ENCODE results near the gene CSNK2A2. TPM values are rescaled to one million over a fixed set of nuclear protein-coding genes. Genes with fewer than 3 reads are reported as not detected.

CSNK2A2 gene
- polyA plus RNA-seq, 2 of the 4 experiments (the other 2 are of a cell fraction) = 42.5 to 47.6 TPM

- no peak for TF ChIP-seq HES2 (IDR thresholded peaks at IDR 0.05)
- TF ChIP-seq NFE2L2 (conservative IDR thresholded peaks at IDR 0.05; ENCODE audit: low read length) = no peak
- TF ChIP-seq POLR2A (IDR thresholded peaks at IDR 0.05; ENCODE audit: low read length) = no peak
- TF ChIP-seq RAD21 (conservative IDR thresholded peaks at IDR 0.05 in 1 of 2, IDR thresholded peaks at IDR 0.05 in 1 of 2) = no peak
- TF ChIP-seq CHD2 (IDR thresholded peaks at IDR 0.05; ENCODE audit: low read length, partially characterized antibody) = no peak
- no peak for TF ChIP-seq NR3C1 (IDR thresholded peaks at IDR 0.05)
- no peak for TF ChIP-seq HMGXB4 (CRISPR knock-in tag; IDR thresholded peaks at IDR 0.05; ENCODE audit: borderline replicate concordance)
- no peak for TF ChIP-seq MYC (IDR thresholded peaks at IDR 0.05; ENCODE audit: borderline replicate concordance, low read length)
- no peak for TF ChIP-seq MAFK (IDR thresholded peaks at IDR 0.05; ENCODE audit: partially characterized antibody)
- Histone ChIP-seq H3K27ac (no peak overlapping the region), H3K4me3 (no peak overlapping the region), H3K4me2 (no peak overlapping the region), H3K4me1 (no peaks in the 10 kb centered on the region), H3K9me3 (no peaks in the 10 kb centered on the region)
- ChIA-PET POLR2A (no interaction called here), CTCF (interaction anchor here (0.9 to 1.5 kb wide), 2 partner anchors 11 to 566 kb away, joined by 3 to 4 read pairs; no protein-coding TSS in a partner anchor)
- ATAC-seq (peak in 1 of 2 experiments; percentile 19; a peak in 2 of 6 replicates), DNase-seq (ENCODE audit: low read depth in 1 of 2, low spot score in 1 of 2) (no peak), FAIRE-seq (no peak)
- WGBS (ENCODE audit: missing lambda C conversion rate) = 80% methylated on average over 2 of the region's 2 CpGs
Measured at GRCh38 chr16:58157239-58157638, 40.7 kb downstream of the CSNK2A2 start.

- FAIRE-seq = no peak
- POLR2A ChIA-PET = no interaction called here
Measured at GRCh38 chr16:58155839-58156238, 42.1 kb downstream of the CSNK2A2 start.

GRCh38 chr16:58154345-58154744 lies 43.6 kb downstream of the CSNK2A2 start:
- Histone ChIP-seq H3K4me1 (no peaks in the 10 kb centered on the region), H3K9me3 (no peaks in the 10 kb centered on the region), H3K4me3 (no peak overlapping the region), H3K4me2 (no peak overlapping the region), H3K27ac (no peak overlapping the region)
- 85% methylated on average over 2 of the region's 2 CpGs for WGBS (ENCODE audit: missing lambda C conversion rate)
- FAIRE-seq (no peak), DNase-seq (ENCODE audit: low read depth in 1 of 2, low spot score in 1 of 2) (no peak), ATAC-seq (no peak)
- POLR2A ChIA-PET = no interaction called here
- CTCF ChIA-PET = no interaction called here
- no peak for TF ChIP-seq RFX5 (IDR thresholded peaks at IDR 0.05)
- TF ChIP-seq CBX8 (IDR thresholded peaks at IDR 0.05) = no peak
- TF ChIP-seq FOSB (CRISPR knock-in tag; IDR thresholded peaks at IDR 0.05) = no peak
- no peak for TF ChIP-seq FOXS1 (CRISPR knock-in tag; IDR thresholded peaks at IDR 0.05)
- no peak for TF ChIP-seq ZNF302 (CRISPR knock-in tag; IDR thresholded peaks at IDR 0.05)
- TF ChIP-seq POLR2AphosphoS2 (conservative IDR thresholded peaks at IDR 0.05; ENCODE audit: low read length) = no peak
- no peak for TF ChIP-seq KDM1A (IDR thresholded peaks at IDR 0.05; ENCODE audit: low read depth)
- no peak for TF ChIP-seq JUN (IDR thresholded peaks at IDR 0.05)
- TF ChIP-seq MAFK (IDR thresholded peaks at IDR 0.05; ENCODE audit: partially characterized antibody) = no peak
- no peak for TF ChIP-seq POLR2A (IDR thresholded peaks at IDR 0.05; ENCODE audit: low read length)
- TF ChIP-seq CHD4 (IDR thresholded peaks at IDR 0.05; ENCODE audit: borderline replicate concordance) = no peak
- no peak for TF ChIP-seq EP300 (IDR thresholded peaks at IDR 0.05)
- TF ChIP-seq RCOR1 (IDR thresholded peaks at IDR 0.05; ENCODE audit: low read depth, low read length) = no peak
- TF ChIP-seq E2F6 (IDR thresholded peaks at IDR 0.05; ENCODE audit: borderline replicate concordance, low read depth) = no peak
- TF ChIP-seq HEYL (CRISPR knock-in tag; IDR thresholded peaks at IDR 0.05) = no peak
- no peak for TF ChIP-seq BHLHE40 (IDR thresholded peaks at IDR 0.05; ENCODE audit: low read depth, low read length)

More at GRCh38 chr16:58155839-58156238, 42.1 kb downstream of the CSNK2A2 start:
- H3K4me3 ChIP-seq = no peak overlapping the region
- no peak overlapping the region for H3K27ac ChIP-seq
- no peak overlapping the region for H3K4me2 ChIP-seq
- DNase-seq (ENCODE audit: low read depth in 1 of 2, low spot score in 1 of 2) = no peak
- H3K4me1 ChIP-seq = no peaks in the 10 kb centered on the region
- TF ChIP-seq FOSB (CRISPR knock-in tag; IDR thresholded peaks at IDR 0.05) (no peak), CHD2 (IDR thresholded peaks at IDR 0.05; ENCODE audit: low read length, partially characterized antibody) (no peak), JUNB (IDR thresholded peaks at IDR 0.05) (no peak), REST (IDR thresholded peaks at IDR 0.05) (no peak)
- ATAC-seq = no peak
- CTCF ChIA-PET = interaction anchor here (1.5 kb wide), 1 partner anchor 10 kb away, joined by 4 read pairs; no protein-coding TSS in a partner anchor
- no peaks in the 10 kb centered on the region for H3K9me3 ChIP-seq
- 48% methylated on average over 2 of the region's 2 CpGs for WGBS (ENCODE audit: missing lambda C conversion rate)

Data from A549 (cell line).